Measurements from ENCODE around the gene ANXA7. TPM values are rescaled to one million over a fixed set of nuclear protein-coding genes. Genes with fewer than 3 reads are reported as not detected.
"Not testable (repeated sequence)": the region's sequence is repeated elsewhere in the genome, so short reads cannot be mapped to it uniquely, and the experiment has no call there.

ANXA7 gene
- total and polyA plus RNA-seq, 2 donors, result 55.7 to 85.2 TPM

GRCh38 chr10:73339436-73339835 is 74.4 kb downstream of the ANXA7 start:
- Histone ChIP-seq H3K27me3 (ENCODE audit: control insufficient read depth in 2 of 2, insufficient read depth in 1 of 2, low read length in 1 of 2) (no peaks in the 10 kb centered on the region), H3K27ac (ENCODE audit: low read depth in 1 of 2, low read length in 1 of 2) (no peak overlapping the region), H3K9me3 (ENCODE audit: control insufficient read depth in 2 of 2, insufficient read depth in 1 of 2, low read length in 1 of 2) (peaks cover 0 to 16% of the 10 kb centered on the region in 2 donors), H3K4me1 (ENCODE audit: control insufficient read depth in 2 of 2, insufficient read depth in 2 of 2, low read length in 2 of 2) (no peaks in the 10 kb centered on the region), H3K36me3 (ENCODE audit: control insufficient read depth in 2 of 2, insufficient read depth in 2 of 2, low read length in 1 of 2) (no peaks in the 10 kb centered on the region), H3K4me3 (ENCODE audit: low read length in 2 of 2) (no peak overlapping the region)
- 92% methylated on average over 7 of the region's 7 CpGs for WGBS
- DNase-seq (ENCODE audit: low read depth in 6 of 9, low spot score in 9 of 9), result no peak

GRCh38 chr10:73338801-73339368 is 75.0 kb downstream of the ANXA7 start:
- Histone ChIP-seq H3K27ac (ENCODE audit: low read depth in 1 of 2, low read length in 1 of 2) (no peak overlapping the region), H3K9me3 (ENCODE audit: control insufficient read depth in 2 of 2, insufficient read depth in 1 of 2, low read length in 1 of 2) (peaks cover 0 to 16% of the 10 kb centered on the region in 2 donors), H3K36me3 (ENCODE audit: control insufficient read depth in 2 of 2, insufficient read depth in 2 of 2, low read length in 1 of 2) (no peaks in the 10 kb centered on the region), H3K27me3 (ENCODE audit: control insufficient read depth in 2 of 2, insufficient read depth in 1 of 2, low read length in 1 of 2) (no peaks in the 10 kb centered on the region), H3K4me3 (ENCODE audit: low read length in 2 of 2) (no peak overlapping the region), H3K4me1 (ENCODE audit: control insufficient read depth in 2 of 2, insufficient read depth in 2 of 2, low read length in 2 of 2) (no peaks in the 10 kb centered on the region)
- WGBS, result 89% methylated on average over 8 of the region's 8 CpGs
- DNase-seq (ENCODE audit: low read depth in 6 of 9, low spot score in 9 of 9), result no peak

GRCh38 chr10:73333202-73333601 is 80.7 kb downstream of the ANXA7 start:
- WGBS, result 98% methylated on average over 1 of the region's 1 CpG
- Histone ChIP-seq H3K36me3 (ENCODE audit: control insufficient read depth in 2 of 2, insufficient read depth in 2 of 2, low read length in 1 of 2) (no peaks in the 10 kb centered on the region), H3K4me3 (ENCODE audit: low read length in 2 of 2) (no peak overlapping the region), H3K9me3 (ENCODE audit: control insufficient read depth in 2 of 2, insufficient read depth in 1 of 2, low read length in 1 of 2) (no peaks in the 10 kb centered on the region), H3K27ac (ENCODE audit: low read depth in 1 of 2, low read length in 1 of 2) (no peak overlapping the region), H3K27me3 (ENCODE audit: control insufficient read depth in 2 of 2, insufficient read depth in 1 of 2, low read length in 1 of 2) (no peaks in the 10 kb centered on the region), H3K4me1 (ENCODE audit: control insufficient read depth in 2 of 2, insufficient read depth in 2 of 2, low read length in 2 of 2) (no peaks in the 10 kb centered on the region)
- no peak for DNase-seq (ENCODE audit: low read depth in 6 of 9, low spot score in 9 of 9)

- DNase-seq (ENCODE audit: low read depth in 6 of 9, low spot score in 9 of 9), result no peak
- Histone ChIP-seq H3K27me3 (ENCODE audit: control insufficient read depth in 2 of 2, insufficient read depth in 1 of 2, low read length in 1 of 2) (no peaks in the 10 kb centered on the region), H3K4me1 (ENCODE audit: control insufficient read depth in 2 of 2, insufficient read depth in 2 of 2, low read length in 2 of 2) (no peaks in the 10 kb centered on the region), H3K9me3 (ENCODE audit: control insufficient read depth in 2 of 2, insufficient read depth in 1 of 2, low read length in 1 of 2) (no peaks in the 10 kb centered on the region), H3K27ac (ENCODE audit: low read depth in 1 of 2, low read length in 1 of 2) (no peak overlapping the region), H3K36me3 (ENCODE audit: control insufficient read depth in 2 of 2, insufficient read depth in 2 of 2, low read length in 1 of 2) (no peaks in the 10 kb centered on the region), H3K4me3 (ENCODE audit: low read length in 2 of 2) (no peak overlapping the region)
- 95% methylated on average over 2 of the region's 2 CpGs for WGBS
Measured at GRCh38 chr10:73332379-73332778, 81.5 kb downstream of the ANXA7 start.

- H3K9me3 ChIP-seq (ENCODE audit: control insufficient read depth in 2 of 2, insufficient read depth in 1 of 2, low read length in 1 of 2); H3K27me3 ChIP-seq (ENCODE audit: control insufficient read depth in 2 of 2, insufficient read depth in 1 of 2, low read length in 1 of 2); H3K4me3 ChIP-seq (ENCODE audit: low read length in 2 of 2); DNase-seq (ENCODE audit: low read depth in 6 of 9, low spot score in 9 of 9); H3K36me3 ChIP-seq (ENCODE audit: control insufficient read depth in 2 of 2, insufficient read depth in 2 of 2, low read length in 1 of 2); H3K27ac ChIP-seq (ENCODE audit: low read depth in 1 of 2, low read length in 1 of 2); H3K4me1 ChIP-seq (ENCODE audit: control insufficient read depth in 2 of 2, insufficient read depth in 2 of 2, low read length in 2 of 2): not testable (repeated sequence)
- no CpG with 5 or more reads among the region's 1 CpG for WGBS
Measured at GRCh38 chr10:73328523-73328922, 85.3 kb downstream of the ANXA7 start.

- DNase-seq (ENCODE audit: low read depth in 6 of 9, low spot score in 9 of 9), result not testable (repeated sequence)
Measured at GRCh38 chr10:73325290-73325689, 88.6 kb downstream of the ANXA7 start.

More at GRCh38 chr10:73325290-73325689, 88.6 kb downstream of the ANXA7 start:
- H3K4me1 ChIP-seq (ENCODE audit: control insufficient read depth in 2 of 2, insufficient read depth in 2 of 2, low read length in 2 of 2); H3K27me3 ChIP-seq (ENCODE audit: control insufficient read depth in 2 of 2, insufficient read depth in 1 of 2, low read length in 1 of 2); H3K9me3 ChIP-seq (ENCODE audit: control insufficient read depth in 2 of 2, insufficient read depth in 1 of 2, low read length in 1 of 2); H3K4me3 ChIP-seq (ENCODE audit: low read length in 2 of 2); H3K36me3 ChIP-seq (ENCODE audit: control insufficient read depth in 2 of 2, insufficient read depth in 2 of 2, low read length in 1 of 2); H3K27ac ChIP-seq (ENCODE audit: low read depth in 1 of 2, low read length in 1 of 2): not testable (repeated sequence)
- 89% methylated on average over 2 of the region's 4 CpGs for WGBS

Other genes starting within 250 kb of the ANXA7 start
- gene ECD, start 246.1 kb downstream of the ANXA7 start, total RNA-seq, result 26.5 TPM
- 13.8 TPM for gene ECD, start 246.1 kb downstream of the ANXA7 start, polyA plus RNA-seq
- 15.2 TPM for gene FAM149B1, start 245.9 kb downstream of the ANXA7 start, total RNA-seq
- 29.5 TPM for gene FAM149B1, start 245.9 kb downstream of the ANXA7 start, polyA plus RNA-seq
- gene DNAJC9, start 166.8 kb downstream of the ANXA7 start, total RNA-seq, result 48.7 TPM
- gene DNAJC9, start 166.8 kb downstream of the ANXA7 start, polyA plus RNA-seq, result 21.6 TPM
- gene MRPS16, start 161.4 kb downstream of the ANXA7 start, total RNA-seq, result 69.6 TPM
- gene MRPS16, start 161.4 kb downstream of the ANXA7 start, polyA plus RNA-seq, result 67.3 TPM
- 1.7 TPM for gene CFAP70, start 55.2 kb downstream of the ANXA7 start, total RNA-seq
- gene CFAP70, start 55.2 kb downstream of the ANXA7 start, polyA plus RNA-seq, result 14.3 TPM
- gene MSS51, start 19.5 kb upstream of the ANXA7 start, total RNA-seq, result 1.2 TPM
- 4.1 TPM for gene MSS51, start 19.5 kb upstream of the ANXA7 start, polyA plus RNA-seq
- gene PPP3CB, start 82.0 kb upstream of the ANXA7 start, total RNA-seq, result 14.7 TPM
- gene PPP3CB, start 82.0 kb upstream of the ANXA7 start, polyA plus RNA-seq, result 49.4 TPM
- 8.2 TPM for gene USP54, start 177.3 kb upstream of the ANXA7 start, total RNA-seq
- gene USP54, start 177.3 kb upstream of the ANXA7 start, polyA plus RNA-seq, result 10.4 TPM
- 0.61 TPM for gene MYOZ1, start 227.4 kb upstream of the ANXA7 start, total RNA-seq
- gene MYOZ1, start 227.4 kb upstream of the ANXA7 start, polyA plus RNA-seq, result 0.91 TPM
- 0.09 TPM for gene SYNPO2L, start 242.0 kb upstream of the ANXA7 start, total RNA-seq
- 0.21 TPM for gene SYNPO2L, start 242.0 kb upstream of the ANXA7 start, polyA plus RNA-seq

Measured in thymus (tissue), 11 donors.